ENCODE results near the gene TMEM151B. TPM values are rescaled to one million over a fixed set of nuclear protein-coding genes. Genes with fewer than 3 reads are reported as not detected.

Gene TMEM151B
- total and polyA plus RNA-seq, 9 of the 15 experiments (the other 6 are each of a cell fraction or from before 2014, with no cell fraction given): not detected

GRCh38 chr6:44304282-44305199 is 34.3 kb downstream of the TMEM151B start (continued):
- TF ChIP-seq ZNF280B (CRISPR knock-in tag; IDR thresholded peaks at IDR 0.05) (no peak), YY1 (IDR thresholded peaks at IDR 0.05; ENCODE audit: borderline replicate concordance in 1 of 3, control insufficient read depth in 1 of 3, extremely low read depth in 1 of 3, insufficient read depth in 3 of 3, insufficient read length in 1 of 3, insufficient replicate concordance in 2 of 3, low read depth in 1 of 3, low read length in 2 of 3) (peak; percentile 34 to 92 (median 85)), CBX3 (IDR thresholded peaks at IDR 0.05; ENCODE audit: borderline replicate concordance in 1 of 2, low read length in 2 of 2) (no peak), ZNF232 (CRISPR knock-in tag; IDR thresholded peaks at IDR 0.05) (no peak), ZBTB17 (CRISPR knock-in tag; IDR thresholded peaks at IDR 0.05) (no peak), ZNF717 (CRISPR knock-in tag; IDR thresholded peaks at IDR 0.05) (no peak)
- TF ChIP-seq, protein P1, sequence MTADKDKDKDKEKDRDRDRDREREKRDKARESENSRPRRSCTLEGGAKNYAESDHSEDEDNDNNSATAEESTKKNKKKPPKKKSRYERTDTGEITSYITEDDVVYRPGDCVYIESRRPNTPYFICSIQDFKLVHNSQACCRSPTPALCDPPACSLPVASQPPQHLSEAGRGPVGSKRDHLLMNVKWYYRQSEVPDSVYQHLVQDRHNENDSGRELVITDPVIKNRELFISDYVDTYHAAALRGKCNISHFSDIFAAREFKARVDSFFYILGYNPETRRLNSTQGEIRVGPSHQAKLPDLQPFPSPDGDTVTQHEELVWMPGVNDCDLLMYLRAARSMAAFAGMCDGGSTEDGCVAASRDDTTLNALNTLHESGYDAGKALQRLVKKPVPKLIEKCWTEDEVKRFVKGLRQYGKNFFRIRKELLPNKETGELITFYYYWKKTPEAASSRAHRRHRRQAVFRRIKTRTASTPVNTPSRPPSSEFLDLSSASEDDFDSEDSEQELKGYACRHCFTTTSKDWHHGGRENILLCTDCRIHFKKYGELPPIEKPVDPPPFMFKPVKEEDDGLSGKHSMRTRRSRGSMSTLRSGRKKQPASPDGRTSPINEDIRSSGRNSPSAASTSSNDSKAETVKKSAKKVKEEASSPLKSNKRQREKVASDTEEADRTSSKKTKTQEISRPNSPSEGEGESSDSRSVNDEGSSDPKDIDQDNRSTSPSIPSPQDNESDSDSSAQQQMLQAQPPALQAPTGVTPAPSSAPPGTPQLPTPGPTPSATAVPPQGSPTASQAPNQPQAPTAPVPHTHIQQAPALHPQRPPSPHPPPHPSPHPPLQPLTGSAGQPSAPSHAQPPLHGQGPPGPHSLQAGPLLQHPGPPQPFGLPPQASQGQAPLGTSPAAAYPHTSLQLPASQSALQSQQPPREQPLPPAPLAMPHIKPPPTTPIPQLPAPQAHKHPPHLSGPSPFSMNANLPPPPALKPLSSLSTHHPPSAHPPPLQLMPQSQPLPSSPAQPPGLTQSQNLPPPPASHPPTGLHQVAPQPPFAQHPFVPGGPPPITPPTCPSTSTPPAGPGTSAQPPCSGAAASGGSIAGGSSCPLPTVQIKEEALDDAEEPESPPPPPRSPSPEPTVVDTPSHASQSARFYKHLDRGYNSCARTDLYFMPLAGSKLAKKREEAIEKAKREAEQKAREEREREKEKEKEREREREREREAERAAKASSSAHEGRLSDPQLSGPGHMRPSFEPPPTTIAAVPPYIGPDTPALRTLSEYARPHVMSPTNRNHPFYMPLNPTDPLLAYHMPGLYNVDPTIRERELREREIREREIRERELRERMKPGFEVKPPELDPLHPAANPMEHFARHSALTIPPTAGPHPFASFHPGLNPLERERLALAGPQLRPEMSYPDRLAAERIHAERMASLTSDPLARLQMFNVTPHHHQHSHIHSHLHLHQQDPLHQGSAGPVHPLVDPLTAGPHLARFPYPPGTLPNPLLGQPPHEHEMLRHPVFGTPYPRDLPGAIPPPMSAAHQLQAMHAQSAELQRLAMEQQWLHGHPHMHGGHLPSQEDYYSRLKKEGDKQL (CRISPR knock-in tag; IDR thresholded peaks at IDR 0.05; ENCODE audit: borderline replicate concordance): no peak
- TF ChIP-seq, protein P2, sequence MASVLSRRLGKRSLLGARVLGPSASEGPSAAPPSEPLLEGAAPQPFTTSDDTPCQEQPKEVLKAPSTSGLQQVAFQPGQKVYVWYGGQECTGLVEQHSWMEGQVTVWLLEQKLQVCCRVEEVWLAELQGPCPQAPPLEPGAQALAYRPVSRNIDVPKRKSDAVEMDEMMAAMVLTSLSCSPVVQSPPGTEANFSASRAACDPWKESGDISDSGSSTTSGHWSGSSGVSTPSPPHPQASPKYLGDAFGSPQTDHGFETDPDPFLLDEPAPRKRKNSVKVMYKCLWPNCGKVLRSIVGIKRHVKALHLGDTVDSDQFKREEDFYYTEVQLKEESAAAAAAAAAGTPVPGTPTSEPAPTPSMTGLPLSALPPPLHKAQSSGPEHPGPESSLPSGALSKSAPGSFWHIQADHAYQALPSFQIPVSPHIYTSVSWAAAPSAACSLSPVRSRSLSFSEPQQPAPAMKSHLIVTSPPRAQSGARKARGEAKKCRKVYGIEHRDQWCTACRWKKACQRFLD (CRISPR knock-in tag; IDR thresholded peaks at IDR 0.05): no peak
- TF ChIP-seq, protein P3, sequence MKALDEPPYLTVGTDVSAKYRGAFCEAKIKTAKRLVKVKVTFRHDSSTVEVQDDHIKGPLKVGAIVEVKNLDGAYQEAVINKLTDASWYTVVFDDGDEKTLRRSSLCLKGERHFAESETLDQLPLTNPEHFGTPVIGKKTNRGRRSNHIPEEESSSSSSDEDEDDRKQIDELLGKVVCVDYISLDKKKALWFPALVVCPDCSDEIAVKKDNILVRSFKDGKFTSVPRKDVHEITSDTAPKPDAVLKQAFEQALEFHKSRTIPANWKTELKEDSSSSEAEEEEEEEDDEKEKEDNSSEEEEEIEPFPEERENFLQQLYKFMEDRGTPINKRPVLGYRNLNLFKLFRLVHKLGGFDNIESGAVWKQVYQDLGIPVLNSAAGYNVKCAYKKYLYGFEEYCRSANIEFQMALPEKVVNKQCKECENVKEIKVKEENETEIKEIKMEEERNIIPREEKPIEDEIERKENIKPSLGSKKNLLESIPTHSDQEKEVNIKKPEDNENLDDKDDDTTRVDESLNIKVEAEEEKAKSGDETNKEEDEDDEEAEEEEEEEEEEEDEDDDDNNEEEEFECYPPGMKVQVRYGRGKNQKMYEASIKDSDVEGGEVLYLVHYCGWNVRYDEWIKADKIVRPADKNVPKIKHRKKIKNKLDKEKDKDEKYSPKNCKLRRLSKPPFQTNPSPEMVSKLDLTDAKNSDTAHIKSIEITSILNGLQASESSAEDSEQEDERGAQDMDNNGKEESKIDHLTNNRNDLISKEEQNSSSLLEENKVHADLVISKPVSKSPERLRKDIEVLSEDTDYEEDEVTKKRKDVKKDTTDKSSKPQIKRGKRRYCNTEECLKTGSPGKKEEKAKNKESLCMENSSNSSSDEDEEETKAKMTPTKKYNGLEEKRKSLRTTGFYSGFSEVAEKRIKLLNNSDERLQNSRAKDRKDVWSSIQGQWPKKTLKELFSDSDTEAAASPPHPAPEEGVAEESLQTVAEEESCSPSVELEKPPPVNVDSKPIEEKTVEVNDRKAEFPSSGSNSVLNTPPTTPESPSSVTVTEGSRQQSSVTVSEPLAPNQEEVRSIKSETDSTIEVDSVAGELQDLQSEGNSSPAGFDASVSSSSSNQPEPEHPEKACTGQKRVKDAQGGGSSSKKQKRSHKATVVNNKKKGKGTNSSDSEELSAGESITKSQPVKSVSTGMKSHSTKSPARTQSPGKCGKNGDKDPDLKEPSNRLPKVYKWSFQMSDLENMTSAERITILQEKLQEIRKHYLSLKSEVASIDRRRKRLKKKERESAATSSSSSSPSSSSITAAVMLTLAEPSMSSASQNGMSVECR (CRISPR knock-in tag; IDR thresholded peaks at IDR 0.05): peak; percentile 29; the same call in 1 of the 2 replicates

All from K562 (cell line).